ENCODE measurements around the gene GPR55. TPM values are rescaled to one million over a fixed set of nuclear protein-coding genes. Genes with fewer than 3 reads are reported as not detected.
A peak's percentile ranks its signal among the peaks of the same experiment; 100 is the strongest.

The GPR55 gene
- total RNA-seq, 1 donor from 2014 or later, result 0.22 TPM

DNA sequence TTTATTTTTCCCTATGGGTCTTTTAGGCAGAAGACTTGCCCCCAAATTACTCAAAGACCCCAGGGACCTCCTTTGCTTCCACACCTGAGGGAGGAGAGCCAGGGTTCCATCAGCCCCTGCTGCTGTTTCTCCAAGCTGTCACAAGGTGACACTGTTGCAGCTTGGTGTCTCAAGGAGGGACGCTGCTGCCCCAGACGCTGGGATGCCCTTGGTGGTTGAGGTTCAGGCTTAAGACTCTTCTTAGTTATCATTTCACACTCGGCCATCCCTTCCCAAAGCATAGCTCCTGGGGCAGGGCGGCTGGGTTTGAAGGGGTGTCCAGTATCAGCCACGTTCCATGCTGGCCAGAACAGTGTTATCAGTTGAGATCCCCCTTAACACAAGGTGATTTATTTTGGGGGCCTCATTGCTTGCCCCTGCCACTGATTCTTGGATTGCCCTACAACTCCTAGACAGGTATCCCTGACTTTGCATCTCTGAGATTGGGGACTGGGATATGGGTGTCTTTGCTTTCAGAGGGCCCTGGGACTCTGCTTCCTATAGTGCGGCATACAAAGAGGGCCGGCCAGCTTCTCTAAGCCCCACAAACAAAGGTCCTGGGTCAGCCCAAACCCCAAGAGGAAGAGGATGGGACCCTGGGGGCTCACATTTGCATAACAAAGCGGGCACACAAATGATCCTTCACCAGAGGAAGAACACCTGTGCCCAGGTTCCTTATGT lies 22.7 kb downstream of the GPR55 start:
- DNase-seq (ENCODE audit: low spot score), result peak; percentile 30

DNA sequence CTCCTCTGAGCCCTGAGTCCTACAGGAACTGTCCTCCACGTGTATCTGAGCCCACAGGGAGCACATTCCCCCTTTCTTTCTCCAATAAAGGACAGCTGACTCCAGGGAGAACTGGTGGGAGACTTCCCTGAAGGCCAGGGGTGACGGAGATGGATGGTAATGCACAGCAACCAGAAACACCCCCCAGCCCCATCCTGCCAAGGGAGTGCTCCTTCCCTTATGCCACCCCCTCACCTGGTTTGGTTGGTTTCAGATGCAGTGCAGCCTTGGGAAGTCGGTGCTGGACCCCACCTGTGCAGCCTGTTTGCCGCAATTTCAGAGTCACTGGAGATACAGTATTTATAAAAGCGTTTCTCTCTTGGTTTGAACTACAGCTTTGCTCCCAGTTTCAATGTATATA lies 24.0 kb downstream of the GPR55 start:
- DNase-seq (ENCODE audit: low spot score), result peak; percentile 55

DNA sequence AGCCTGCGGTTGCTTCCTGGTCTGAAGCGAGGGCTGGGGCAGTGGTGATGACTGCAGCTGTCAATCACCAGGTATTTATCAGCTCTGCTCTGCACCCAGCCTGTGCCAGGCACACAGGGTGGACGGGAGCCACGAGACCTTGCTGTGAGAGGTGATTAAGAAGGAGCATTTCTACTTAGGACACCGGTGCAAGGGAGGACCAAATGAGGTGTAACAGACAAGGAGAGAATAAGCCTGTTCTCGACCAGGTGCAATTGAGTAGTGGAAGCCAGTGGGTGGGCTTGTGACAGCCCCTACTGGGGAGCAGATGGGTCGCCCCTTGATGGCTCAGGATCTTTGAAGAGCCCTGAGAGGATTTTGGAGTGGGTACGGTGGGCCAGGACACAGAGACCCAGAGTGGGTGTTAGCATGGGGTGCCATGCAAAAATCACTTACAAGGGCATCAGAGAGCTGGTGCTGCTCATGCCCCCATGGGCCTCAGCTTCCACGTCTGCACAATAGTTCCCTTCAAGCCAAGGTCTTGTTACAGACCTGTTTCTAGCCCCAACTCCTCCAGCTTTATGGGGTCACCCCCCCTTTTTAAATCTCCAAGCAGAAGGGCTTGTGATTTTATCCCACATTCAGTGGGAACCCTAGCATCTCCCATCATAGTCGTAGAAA lies 24.6 kb downstream of the GPR55 start:
- DNase-seq (ENCODE audit: low spot score), result peak; percentile 57

DNA sequence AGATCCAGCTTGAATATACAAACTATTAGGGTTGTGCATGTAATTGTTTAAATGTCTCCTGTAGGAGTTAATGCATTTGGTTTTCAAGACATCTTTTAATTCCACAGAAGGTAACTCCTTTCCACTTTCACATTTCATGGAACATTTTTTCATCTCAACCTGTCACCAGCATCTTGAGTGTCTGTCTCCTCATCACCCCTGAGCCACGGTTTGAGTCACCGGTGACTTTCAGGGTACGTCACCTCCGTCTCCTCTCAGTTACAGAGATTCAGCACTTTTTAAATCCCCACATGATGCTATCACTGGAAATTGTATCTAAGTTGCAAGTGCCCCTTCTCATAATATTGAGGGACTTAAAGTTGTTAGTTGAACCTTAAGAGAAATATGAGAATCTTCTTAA lies 25.3 kb downstream of the GPR55 start:
- no peak for DNase-seq (ENCODE audit: low spot score)

DNA sequence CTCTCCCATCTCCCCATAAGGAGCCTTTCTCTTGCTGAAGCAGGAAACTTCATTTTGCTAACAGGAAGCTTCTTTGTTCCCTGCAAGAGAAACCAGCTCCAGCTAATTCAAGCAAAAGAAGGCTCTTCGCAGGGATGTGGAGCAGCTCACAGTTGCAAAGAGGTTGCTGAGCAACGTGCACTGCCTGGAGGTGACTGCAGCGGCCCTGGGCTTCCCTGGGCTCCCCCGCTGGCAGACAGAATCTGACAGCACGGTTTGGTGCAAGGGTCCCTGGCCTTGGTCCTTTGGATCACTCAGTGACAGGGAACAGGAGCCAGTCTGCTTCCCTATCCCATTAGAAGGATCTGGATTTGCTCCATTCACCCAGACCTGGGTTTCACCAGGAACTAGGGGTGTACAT lies 25.8 kb downstream of the GPR55 start:
- peak; percentile 77 for DNase-seq (ENCODE audit: low spot score)

DNA sequence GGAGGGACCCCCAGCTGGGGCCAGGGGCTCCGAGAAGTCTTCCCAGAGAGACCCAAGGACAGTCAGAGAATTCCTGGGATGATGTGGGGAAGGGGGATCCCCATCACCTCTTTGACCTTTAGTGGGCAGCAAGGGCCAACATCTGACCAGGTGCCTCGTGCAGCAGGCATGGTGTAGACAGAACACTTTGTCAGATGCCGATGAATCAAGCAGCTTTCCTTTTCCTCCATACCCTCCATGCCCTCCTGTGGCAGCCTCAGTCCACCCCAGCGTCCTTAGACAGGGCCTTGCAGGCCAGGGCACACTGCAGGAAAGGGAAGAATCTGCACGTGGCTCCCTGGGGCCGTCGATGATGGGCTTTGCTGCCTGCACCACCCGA lies 26.3 kb downstream of the GPR55 start:
- DNase-seq (ENCODE audit: low spot score), result peak; percentile 64

DNA sequence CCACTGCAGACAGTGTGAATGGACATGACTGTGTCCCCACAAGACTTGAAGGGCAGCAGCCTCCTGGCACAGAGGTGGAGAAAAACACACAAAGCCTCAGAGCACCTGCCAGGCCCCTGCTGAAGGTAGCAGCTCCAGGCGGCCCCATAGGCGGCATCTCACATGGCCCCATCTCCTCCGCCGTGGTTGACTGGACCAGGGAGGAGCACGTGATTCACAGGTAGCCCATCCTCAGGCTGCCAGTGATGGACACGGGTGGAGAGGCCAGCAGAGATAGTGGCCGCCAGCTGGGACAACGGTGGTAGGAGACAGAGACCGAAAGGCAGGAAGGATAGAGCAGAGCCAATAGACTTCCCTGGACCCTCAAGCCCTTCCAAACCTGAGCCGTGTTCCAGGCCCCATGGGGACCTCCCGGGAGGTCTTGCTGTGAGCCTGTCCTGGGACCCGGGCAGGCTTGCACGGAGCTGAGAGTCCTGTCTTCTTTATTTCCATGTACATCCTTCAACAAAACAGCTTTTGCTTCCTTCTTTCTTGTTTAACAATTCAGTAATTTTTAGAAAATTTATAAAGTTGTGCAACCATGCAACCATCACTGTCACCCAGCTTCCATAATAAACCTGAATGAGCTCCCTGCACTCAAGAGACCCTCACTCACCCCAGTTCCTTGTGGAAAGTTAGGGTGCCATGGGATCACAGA lies 26.9 kb downstream of the GPR55 start:
- DNase-seq (ENCODE audit: low spot score), result peak; percentile 67

DNA sequence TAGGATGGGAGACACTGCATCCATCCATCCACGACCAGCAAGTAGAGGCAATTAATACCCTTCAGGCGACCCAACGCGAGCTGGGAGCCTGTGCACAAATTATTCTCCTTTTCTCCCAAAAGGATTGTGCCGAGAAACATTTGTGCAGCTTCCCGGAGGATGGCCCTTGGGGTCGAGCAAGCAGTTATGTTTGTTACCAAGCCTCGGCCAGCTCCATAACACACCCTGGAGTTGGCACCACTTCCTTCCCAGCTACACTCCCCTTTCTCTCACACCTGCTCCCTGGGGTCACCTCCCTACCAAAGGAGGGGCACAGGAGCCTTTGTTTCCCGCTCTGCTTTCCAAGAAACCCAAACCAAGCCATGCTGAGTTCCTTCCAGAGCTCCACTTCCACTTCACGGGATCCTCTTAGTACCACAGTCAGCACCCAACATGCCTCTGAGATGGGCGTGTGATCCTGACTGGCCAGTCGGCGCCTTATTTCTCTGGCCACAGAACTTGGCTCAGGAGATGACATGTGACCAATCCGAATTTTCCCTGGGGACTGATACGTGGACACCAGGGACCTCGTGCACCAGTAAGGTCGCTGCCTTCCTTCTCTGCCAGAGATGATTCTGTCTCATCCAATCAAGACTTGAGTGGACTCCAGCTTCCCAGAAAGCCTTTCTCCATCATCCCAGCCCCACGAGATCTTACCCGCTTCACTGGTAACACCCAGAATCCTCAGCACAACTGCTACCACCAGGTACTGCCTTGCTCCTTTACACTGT lies 28.5 kb downstream of the GPR55 start:
- peak; percentile 81 for DNase-seq (ENCODE audit: low spot score)

DNA sequence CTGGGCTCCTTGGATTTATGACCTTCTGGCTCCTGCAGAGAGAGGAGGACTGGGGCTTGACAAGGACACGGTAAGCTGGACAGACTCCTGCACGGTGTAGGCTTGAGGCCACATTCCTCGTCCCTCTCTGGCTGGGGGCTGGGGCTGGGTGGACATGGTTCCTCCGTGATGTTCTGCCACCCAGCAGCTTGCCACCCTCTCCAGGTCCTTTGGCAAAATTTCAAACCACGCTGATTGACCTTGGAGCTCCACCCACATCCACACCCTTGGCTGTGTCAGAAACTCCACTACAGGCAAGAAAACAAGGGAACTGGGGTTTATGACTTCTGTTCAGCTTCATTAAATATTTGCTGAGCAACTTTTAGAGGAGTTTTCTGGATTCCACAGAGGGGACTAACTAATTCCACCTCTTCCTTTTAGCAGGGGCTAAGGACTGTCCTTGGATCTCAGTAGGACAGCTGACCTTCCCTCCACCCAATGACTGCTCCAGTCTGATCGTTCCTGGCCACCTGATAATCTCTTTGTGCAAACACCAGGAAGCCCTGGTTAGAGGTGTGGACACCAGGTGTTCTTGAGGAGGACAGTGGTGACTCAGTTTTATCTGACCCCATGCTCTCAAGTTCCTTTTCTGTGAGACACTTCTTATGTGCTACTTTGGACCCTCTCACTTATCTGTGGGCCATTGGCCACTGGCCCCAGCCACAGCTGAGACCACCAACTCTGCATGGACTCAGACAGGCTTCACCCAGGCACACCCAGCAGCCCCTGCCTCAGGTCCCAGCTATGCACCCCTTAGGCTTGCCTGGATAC lies 29.3 kb downstream of the GPR55 start:
- DNase-seq (ENCODE audit: low spot score), result no peak

DNA sequence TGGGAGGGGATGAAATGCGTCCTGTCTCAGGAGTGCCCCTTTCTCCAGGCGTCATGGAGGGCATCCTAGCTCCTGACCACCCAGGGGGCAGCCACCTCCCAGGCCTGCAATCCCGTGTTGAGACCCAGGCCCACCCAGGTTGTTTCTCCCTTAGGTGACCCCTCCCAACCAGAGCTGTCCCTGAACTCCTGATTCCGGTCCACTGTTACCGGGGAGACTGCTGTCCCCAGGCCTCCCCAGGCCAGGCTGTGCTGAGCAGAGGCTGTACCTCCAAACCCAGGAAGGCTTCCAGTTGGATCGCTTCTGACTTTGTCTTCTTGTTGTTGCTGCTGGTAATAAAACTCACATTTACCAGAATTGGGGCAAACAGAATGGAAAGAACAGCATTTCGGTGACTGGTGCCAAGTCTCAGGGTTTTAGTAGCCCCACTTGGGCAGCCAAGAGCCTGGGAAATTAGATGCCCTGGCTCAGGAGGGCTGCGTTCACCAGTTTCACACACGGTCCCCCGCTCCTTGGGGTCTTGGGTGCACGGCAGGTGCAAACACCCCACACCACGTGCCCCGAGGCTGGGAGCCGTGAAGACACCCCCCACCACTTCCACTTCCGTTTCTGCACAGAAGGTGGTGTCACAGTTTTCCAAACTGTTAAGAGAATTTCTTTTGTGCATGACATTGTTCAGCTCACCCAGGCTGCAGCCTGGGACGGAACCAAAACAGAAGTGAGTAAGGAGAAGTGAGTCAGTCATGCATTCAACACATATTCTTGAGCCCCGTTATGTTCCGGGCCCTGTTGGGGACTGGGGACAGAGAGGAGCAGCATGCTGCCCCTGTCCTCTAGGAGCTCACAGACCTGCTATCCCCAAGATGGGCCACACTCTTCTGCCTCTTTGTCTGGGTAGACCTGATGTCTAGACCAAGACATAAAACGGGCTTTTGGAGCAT lies 30.9 kb downstream of the GPR55 start:
- DNase-seq (ENCODE audit: low spot score), result peak; percentile 62

DNA sequence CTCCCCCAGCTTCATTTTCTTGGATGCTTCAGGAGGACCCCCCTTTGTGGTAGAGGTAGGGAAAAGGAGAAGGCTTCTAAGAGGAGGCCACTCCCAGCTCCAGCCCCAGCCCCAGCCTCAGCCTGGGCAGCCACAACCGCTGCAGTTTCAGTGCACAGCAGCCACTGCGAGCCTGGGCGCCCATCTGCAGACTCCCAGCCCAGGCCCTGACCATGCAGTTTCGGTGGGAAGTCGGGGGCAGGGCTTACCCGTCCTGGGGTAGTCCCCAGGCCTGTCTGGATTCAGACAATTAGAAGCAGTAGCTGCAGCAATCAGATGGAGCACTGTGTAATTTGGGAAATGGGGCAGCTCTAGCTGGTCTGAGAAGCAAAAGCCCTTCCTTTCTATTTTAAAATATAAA lies 31.7 kb downstream of the GPR55 start:
- DNase-seq (ENCODE audit: low spot score), result peak; percentile 65

DNA sequence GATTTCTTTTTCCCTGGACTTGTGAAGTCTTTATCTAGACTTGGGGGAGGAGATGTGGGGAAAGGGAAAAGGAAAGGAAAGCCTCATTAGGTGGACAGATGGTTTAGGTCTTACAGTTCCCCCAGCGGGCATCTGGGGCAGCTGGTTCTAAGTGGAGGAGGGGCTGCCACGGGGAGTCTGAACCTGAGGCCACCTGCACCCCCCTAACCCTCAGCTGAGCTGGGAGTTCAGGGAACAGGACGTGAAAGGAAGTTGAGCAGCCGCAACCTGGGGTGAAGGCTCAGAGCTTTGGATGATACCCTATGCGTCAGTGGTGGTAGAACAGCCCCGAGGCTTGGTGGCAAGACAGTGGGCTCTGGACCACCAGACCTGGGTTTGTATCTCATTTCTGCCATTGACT lies 33.5 kb downstream of the GPR55 start:
- DNase-seq (ENCODE audit: low spot score), result no peak

DNA sequence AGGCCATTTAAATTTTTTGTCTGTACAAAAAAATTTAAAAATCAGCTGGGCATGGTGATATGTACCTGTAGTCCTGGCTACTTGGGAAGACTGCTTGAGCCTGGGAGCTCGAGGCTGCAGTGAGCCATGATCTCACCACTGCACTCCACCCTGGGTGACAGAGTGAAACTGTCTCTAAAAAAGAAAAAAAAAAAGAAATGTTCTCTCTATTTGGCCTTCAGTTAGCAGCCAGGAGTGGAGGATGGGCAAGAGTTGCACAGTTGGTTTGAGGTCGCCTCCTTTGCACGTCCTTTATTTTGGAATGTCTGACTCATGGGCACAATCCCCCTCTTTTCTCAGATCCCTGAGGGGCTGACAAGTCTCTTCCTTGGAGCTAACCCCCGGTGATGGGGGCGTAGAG lies 34.0 kb downstream of the GPR55 start:
- DNase-seq (ENCODE audit: low spot score), result no peak

DNA sequence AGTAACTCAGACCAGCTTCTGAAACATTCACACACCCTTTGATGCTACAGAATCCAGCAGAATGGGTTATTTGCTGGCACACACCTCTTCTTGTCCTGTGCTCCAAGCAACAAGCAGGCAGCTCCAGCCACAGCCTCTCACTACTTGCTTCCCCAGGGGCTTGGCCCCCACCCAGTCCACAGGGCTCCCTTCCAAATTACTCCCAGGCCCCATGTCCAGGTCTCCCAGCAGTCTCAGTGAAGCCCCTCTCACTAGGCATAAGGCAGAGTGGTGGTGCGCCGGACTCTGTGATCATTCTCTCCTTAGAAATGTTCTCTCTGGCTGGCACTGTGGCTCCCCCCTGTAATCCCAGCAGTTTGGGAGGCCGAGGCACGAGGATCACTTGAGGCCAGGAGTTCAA lies 34.4 kb downstream of the GPR55 start:
- no peak for DNase-seq (ENCODE audit: low spot score)

DNA sequence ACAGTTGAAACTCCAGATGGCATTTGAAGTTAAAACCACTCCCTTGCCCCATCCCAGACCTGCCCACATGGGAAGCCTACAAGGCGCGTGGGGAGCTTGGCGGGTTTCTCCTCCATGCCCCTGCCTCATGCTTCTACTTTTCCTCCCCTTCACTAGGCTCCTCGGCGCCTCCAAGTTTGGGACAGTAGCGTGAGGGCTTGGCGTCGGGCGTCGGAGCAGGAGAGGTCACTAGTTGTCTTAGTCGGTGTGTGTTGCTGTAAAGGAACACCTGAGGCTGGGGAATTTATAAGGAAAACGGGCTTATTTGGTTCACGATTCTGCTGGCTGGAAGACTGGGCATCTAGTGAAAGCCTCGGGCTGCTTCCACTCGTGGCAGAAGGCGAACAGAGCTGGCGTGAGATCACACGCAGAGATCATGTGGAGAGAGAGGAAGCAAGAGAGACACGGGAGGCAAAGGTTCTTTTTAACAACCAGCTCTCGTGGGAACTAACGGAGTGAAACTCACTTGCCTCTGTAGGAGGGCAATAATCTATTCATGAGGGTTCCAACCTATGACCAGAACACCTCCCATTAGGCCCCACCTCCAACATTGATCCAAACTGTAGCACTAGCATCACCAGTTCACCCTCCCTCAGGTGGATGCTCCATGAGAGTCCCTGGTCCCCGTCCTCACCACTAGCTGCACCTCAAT lies 35.0 kb downstream of the GPR55 start:
- DNase-seq (ENCODE audit: low spot score), result no peak

DNA sequence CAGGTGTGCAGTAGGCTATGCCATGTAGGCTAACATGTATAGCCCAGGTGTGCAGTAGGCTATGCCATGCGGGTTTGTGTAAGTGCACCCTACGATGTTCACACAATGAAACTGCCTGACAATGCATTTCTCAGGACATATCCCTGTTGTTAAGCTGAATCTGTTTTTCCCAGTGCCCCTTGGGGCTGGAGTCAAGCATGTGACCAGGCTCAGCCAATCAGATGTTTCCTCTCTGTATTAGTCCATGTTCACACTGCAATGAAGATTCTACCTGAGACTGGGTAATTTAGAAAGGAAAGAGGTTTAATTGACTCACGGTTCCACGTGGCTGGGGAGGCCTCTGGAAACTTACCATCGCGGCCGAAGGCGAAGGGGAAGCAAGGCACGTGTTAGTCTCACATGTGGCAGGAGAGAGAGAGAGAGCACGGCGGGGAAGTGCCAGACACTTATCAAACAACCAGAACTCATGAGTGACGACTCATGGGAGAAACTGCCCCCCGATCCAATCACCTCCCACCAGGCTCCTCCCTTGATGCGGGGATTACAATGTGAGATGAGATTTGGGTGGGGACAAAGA lies 36.1 kb downstream of the GPR55 start:
- no peak for DNase-seq (ENCODE audit: low spot score)

DNA sequence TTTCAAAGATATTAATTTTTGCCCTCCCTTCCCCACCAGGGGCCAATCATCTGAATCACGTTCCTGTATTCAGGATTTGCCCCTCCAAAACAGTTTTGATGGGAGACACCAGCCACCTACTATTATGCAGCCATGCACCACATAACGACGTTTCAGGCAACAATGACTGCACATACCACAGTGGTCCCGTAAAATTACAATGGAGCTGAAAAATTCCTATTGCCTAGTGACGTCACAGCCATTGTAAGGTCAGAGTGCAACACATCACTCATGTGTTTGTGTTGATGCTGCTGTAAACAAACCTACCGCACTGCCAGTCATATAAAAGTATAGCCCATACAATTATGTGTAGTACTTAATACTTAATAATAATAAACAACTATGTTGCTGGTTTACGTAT lies 37.7 kb downstream of the GPR55 start:
- no peak for DNase-seq (ENCODE audit: low spot score)

DNA sequence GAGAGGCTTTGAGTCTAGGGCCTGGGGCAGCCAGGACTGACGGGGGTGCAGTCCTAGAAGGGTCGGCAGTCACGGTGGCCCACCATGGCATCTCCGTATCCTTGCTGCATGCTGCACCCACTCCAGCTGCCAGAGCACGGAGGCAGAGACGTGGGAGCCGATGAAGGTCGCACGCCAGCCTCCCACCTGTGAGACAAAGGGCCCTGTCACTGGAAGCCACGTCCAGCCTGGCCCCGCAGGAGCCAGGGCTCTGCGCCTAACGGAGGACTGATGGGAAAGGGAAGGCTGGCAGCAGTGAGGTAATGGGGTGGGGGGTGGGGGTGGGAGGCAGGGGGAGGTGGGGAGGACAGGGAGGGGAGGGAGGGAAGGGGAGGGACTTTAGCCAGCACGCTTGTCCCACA lies 38.4 kb downstream of the GPR55 start:
- no peak for DNase-seq (ENCODE audit: low spot score)

DNA sequence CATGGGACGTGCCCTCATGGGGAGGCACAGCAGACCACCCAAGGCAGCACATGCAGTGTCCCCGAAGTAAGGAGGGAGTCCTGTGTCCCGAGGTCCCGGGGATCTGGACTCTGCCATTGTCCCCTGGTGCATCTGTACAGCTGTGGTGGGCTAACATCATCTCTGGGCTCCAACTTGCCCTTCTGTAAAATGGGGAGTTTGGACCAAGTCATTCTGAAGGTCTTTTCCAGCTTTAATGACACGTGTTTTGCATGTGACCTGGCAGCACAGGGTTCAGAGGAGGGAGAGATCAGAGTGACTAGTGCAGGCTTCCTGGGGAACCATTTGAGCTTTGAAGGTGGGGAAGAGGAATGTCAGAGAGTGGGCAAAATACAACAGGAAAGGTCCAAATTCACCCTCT lies 38.8 kb downstream of the GPR55 start:
- DNase-seq (ENCODE audit: low spot score), result no peak

All from mesenteric fat pad (tissue), 1 donor.